ENCODE measurements around the gene LPP.

The LPP gene

DNA sequence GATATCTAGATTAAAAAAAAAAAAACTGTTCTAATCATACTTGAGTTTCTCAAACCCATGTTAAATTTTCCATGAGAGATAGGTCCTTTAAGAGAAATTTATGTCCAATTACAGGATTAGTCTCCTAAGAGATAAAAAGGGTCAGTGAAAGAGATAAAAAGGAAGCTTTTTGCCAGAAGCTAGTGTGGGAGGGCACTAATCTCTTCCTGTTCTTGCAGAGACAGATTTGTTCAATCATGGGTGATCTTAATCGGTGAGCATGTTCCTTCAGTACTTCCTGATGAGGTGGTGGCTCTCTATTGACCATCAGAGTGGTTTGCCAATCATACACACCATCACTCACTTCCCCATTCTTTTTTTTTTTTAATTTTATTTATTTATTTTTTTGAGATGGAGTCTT, 16.9 kb upstream of the LPP start:
- DNase-seq (ENCODE audit: low spot score), result no peak

- no peak for DNase-seq (ENCODE audit: low spot score)
These were observed 14.5 kb upstream of the LPP start for GRCh38 chr3:188139466-188139865.

GRCh38 chr3:188146219-188146618, 7.7 kb upstream of the LPP start:
- no peak for DNase-seq (ENCODE audit: low spot score)

DNA sequence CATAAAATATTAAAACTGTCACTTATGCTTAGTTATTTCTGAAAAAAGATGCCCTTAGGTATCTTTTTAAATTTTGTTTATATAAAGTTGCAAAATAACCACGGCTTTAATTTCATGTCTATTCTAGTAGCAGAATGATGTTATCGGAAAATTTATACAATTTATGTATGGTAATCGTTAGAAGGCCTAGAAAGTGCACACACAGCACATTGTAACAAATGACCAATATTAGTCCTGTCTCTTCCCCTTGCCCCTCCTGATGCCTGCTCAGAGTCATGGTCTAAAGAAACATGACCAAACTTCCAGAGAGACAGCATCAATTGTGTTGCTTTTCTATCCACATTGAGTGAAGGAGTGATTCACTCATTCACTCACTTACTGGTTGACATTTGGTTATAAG, 6.2 kb upstream of the LPP start:
- no peak for DNase-seq (ENCODE audit: low spot score)

GRCh38 chr3:188148318-188148717, 5.6 kb upstream of the LPP start:
- DNase-seq (ENCODE audit: low spot score), result no peak

DNA sequence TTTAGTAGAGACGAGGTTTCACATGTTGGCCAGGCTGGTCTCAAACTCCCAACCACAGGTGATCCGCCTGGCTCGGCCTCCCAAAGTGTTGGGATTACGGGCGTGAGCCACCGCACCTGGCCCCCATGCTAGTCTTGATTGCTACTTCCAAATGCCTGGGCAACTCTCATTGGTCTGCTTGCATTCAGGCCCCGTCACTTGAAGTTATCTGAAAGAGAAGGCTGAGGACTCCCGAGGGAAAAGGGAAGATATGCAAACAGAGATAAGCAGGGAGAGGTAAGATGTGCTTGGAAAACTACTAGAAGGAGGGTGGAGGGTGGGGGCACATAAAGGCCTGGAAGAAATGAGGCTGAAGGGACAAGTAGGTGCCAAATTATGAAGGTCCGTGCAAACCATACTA, 4.4 kb upstream of the LPP start:
- no peak for DNase-seq (ENCODE audit: low spot score)

DNA sequence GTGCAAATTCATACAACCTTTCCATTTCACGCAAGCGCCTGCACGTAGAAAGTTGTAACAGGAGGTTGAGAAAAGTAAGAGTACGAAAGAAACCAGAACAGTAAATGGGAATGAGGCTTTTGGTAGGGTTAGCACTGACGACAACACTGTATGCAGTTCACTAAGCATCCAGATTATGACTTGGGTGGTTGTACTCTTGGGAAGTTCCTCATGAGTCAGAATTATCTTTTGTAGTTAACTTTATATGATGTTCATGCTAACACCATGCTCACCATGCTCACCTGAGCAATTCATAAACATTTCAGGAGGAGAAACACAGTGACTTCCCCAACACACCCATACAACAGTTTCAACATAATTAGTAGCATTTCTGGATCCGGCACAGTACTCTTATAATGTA, 3.0 kb upstream of the LPP start:
- no peak for DNase-seq (ENCODE audit: low spot score)

GRCh38 chr3:188151438-188151837, 2.5 kb upstream of the LPP start:
- DNase-seq (ENCODE audit: low spot score), result no peak

DNA sequence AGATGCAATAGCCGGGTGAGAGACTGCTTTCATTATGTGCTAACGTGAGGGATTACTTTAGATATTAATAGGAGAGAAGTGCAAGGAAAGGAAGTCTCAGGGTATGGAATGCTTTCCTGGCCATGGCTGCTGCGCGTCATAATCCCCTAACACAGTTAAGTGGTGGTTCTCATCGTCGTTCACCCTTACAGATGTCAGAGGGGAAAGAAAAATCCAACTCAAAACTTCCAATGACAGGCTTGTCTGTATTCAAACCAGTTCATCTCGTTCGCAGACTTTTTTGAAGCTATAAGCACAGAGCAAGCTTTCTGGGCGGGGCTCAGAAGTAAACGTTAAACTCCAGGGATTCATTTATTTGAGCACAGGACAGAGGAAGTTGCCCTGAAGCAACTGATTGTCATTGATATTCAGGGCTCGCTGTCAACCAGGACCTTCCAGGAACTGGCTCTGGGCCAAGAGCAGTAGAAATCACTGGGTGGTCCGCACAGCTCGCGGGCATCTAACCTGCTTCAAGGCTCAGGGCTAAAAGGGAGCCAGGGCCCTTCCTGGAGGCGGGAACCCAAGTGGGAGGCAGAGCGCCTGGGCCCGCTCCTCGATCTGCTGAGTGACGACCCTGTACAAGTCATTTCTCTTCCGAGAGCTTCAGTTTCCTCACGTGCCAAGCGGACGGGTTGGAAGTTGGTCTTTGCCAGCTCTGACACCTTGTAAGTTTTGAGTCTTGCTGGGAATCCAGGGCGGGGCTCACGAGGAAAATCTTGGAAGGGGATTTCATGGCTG, 1.1 kb upstream of the LPP start:
- peak; percentile 79 for DNase-seq (ENCODE audit: low spot score)

DNA sequence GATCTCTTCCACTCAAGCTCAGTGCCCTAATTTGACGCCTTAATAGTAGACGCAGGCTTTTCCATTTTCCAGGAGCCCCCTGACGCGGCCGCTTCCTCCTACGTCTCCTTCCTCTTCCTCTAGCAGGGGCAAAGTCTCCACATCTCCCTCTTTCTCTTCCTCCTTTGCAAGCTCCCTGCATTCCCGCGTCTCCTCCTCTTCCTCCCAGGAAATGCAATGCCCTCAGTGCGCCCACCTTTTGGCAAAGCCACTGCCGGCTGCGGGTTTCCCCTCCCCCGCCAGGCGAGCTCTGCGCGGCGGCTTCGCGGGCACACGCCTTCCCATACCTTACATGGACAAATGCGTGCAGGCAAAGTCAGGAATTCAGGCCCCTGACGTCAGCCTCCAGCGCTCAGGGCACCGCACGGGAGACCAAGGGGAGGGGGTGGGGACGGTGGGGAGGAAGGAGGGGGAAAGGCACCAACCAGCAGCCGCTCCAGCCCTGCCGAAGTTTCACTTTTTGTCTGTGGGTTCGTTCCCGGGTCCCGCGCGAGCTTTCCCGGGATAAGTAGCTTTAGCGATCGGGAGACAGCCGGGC, 432 bp upstream of the LPP start:
- peak; percentile 88 for DNase-seq (ENCODE audit: low spot score)

GRCh38 chr3:188154809-188155574, 1.0 kb downstream of the LPP start:
- DNase-seq (ENCODE audit: low spot score), result no peak

GRCh38 chr3:188156056-188156455, 2.1 kb downstream of the LPP start:
- DNase-seq (ENCODE audit: low spot score), result no peak

- DNase-seq (ENCODE audit: low spot score), result no peak
These were observed 3.5 kb downstream of the LPP start for GRCh38 chr3:188157407-188157806.

- no peak for DNase-seq (ENCODE audit: low spot score)
These were observed 4.0 kb downstream of the LPP start for GRCh38 chr3:188157971-188158370.

- DNase-seq (ENCODE audit: low spot score), result no peak
These were observed 4.9 kb downstream of the LPP start for GRCh38 chr3:188158731-188159310.

- DNase-seq (ENCODE audit: low spot score), result no peak
These were observed 6.8 kb downstream of the LPP start for GRCh38 chr3:188160751-188161150.

DNA sequence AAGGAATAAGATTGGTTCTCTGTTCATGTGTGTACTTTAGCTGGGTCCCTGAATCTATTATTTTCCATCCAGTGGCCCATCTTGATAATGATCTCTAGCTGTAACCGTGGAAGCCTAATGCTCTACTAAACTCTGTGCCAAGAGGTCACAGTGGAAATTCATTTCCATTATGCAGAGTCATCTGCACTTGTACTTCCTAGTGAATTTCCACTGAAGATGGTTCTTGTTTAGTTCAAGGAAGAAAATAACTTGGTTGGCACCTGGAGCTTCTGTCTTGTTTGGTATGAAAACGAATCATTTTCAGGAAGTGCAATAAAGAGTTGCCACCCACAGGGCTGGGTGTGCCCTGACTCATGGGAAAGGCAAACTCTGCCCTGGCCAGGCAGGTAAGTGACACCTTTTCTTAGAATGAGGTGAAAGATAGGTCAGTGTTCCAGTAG, 10.3 kb downstream of the LPP start:
- DNase-seq (ENCODE audit: low spot score), result no peak

GRCh38 chr3:188165596-188165995, 11.6 kb downstream of the LPP start:
- DNase-seq (ENCODE audit: low spot score), result no peak

- no peak for DNase-seq (ENCODE audit: low spot score)
These were observed 12.5 kb downstream of the LPP start for GRCh38 chr3:188166441-188166840.

GRCh38 chr3:188168186-188168585, 14.2 kb downstream of the LPP start:
- DNase-seq (ENCODE audit: low spot score), result no peak

- DNase-seq (ENCODE audit: low spot score), result no peak
These were observed 14.7 kb downstream of the LPP start for GRCh38 chr3:188168648-188169047.

- DNase-seq (ENCODE audit: low spot score), result no peak
These were observed 16.0 kb downstream of the LPP start for GRCh38 chr3:188169830-188170455.

Measured in left forelimb (tissue), 1 donor.